Caco-2 (cell line): Measurements from ENCODE around the gene CD320. TPM values are rescaled to one million over a fixed set of nuclear protein-coding genes. Genes with fewer than 3 reads are reported as not detected.
A peak's percentile ranks its signal among the peaks of the same experiment; 100 is the strongest.

ENCODE experiments used
- BruUV-seq: library from RNA; stranded (reverse); fragments of 400-500 nt; replicated peaks from 2 replicates; lab custom pipeline; 2021; lab: Mats Ljungman, UMichigan
- CTCF ChIA-PET: fragments of 300-600 bp; sonication (Branson Sonifier 250); formaldehyde crosslinking; loops from one replicate; lab custom pipeline; 2022; ENCODE audit warnings: antibody characterized with exemption; lab: Charles Lee
- POLR2A ChIA-PET: fragments of 300-600 bp; sonication (Branson Sonifier 250); formaldehyde crosslinking; loops from one replicate; lab custom pipeline; 2022; ENCODE audit warnings: antibody characterized with exemption; lab: Charles Lee
- DNase-seq, 2 experiments: peaks; one replicate each; pipeline versions ENCODE4 v3.0.0 to v3.0.0-alpha.2; 2020 to 2022
- H3K27me3 ChIP-seq: replicated peaks from 2 replicates; pipeline ENCODE4 v1.6.0; 2011; ENCODE audit warnings: low read length; ENCODE audit not compliant: control insufficient read depth, insufficient read depth
- H3K36me3 ChIP-seq: 2 replicates; pipeline ENCODE4 v1.5.1; 2011; ENCODE audit warnings: low read length; ENCODE audit not compliant: control insufficient read depth, insufficient read depth
- H3K4me1 ChIP-seq: fragments of 250-450 bp; sonication (Bioruptor Pico); 2 replicates; pipeline ENCODE4 v1.5.1; 2020; ENCODE audit warnings: mild to moderate bottlenecking
- H3K4me3 ChIP-seq: 2 replicates; pipeline ENCODE4 v1.5.1; 2011; ENCODE audit warnings: low read depth, mild to moderate bottlenecking, control low read depth, low read length
- H3K9me3 ChIP-seq: fragments of 250-450 bp; sonication (Bioruptor Pico); 2 replicates; pipeline ENCODE4 v1.5.1; 2020; ENCODE audit warnings: mild to moderate bottlenecking, moderate library complexity
- H3K27ac Mint-ChIP-seq: one replicate; pipeline ENCODE4 v1.8.0; 2022; ENCODE audit warnings: mixed read lengths; ENCODE audit not compliant: unreplicated experiment
- H3K27me3 Mint-ChIP-seq: one replicate; pipeline ENCODE4 v1.8.0; 2022; ENCODE audit warnings: mixed read lengths; ENCODE audit not compliant: insufficient read depth, unreplicated experiment
- H3K36me3 Mint-ChIP-seq: one replicate; pipeline ENCODE4 v1.8.0; 2022; ENCODE audit warnings: mild to moderate bottlenecking, mixed read lengths; ENCODE audit not compliant: insufficient read depth, unreplicated experiment
- H3K4me1 Mint-ChIP-seq: one replicate; pipeline ENCODE4 v1.8.0; 2022; ENCODE audit warnings: low read depth, mixed read lengths; ENCODE audit not compliant: unreplicated experiment
- H3K4me3 Mint-ChIP-seq: one replicate; pipeline ENCODE4 v1.8.0; 2022; ENCODE audit warnings: mild to moderate bottlenecking, moderate library complexity, mixed read lengths; ENCODE audit not compliant: unreplicated experiment
- H3K9me3 Mint-ChIP-seq: one replicate; pipeline ENCODE4 v1.8.0; 2022; ENCODE audit warnings: mixed read lengths; ENCODE audit not compliant: unreplicated experiment
- CTCF ChIP-seq, 2 experiments: fragments of 200-600 bp in 1 of 2; IDR thresholded peaks; 1 replicate in 1 of 2; 2 replicates in 1 of 2; pipeline versions ENCODE4 v1.5.1 to v1.8.0; 2011 to 2022; ENCODE audit warnings: antibody characterized with exemption in 1 of 2, control low read depth in 1 of 2, inconsistent platforms in 1 of 2, low read depth in 1 of 2, low read length in 1 of 2, mild to moderate bottlenecking in 1 of 2, moderate library complexity in 1 of 2; ENCODE audit not compliant: insufficient read depth in 1 of 2, severe bottlenecking in 1 of 2, unreplicated experiment in 1 of 2
- intact Hi-C: fragments of 100-400 bp; cut with micrococcal nuclease; formaldehyde crosslinking; loops from one replicate; pipeline ENCODE4 v1.10.0; 2022; ENCODE audit not compliant: unreplicated experiment
- total RNA-seq: library from RNA; stranded (reverse); gene quantifications from 2 replicates; pipeline ENCODE4 v1.2.3, GENCODE V29; 2022

CD320 gene
- total RNA-seq, 1 experiment from 2014 or later, result 81.0 TPM

- Mint-ChIP-seq H3K36me3 (no peaks in the 10 kb centered on the region), H3K27me3 (peaks cover 3% of the 10 kb centered on the region), H3K27ac (no peak overlapping the region), H3K9me3 (no peaks in the 10 kb centered on the region), H3K4me3 (no peak overlapping the region), H3K4me1 (no peaks in the 10 kb centered on the region)
- H3K9me3 ChIP-seq, result no peaks in the 10 kb centered on the region
- intact Hi-C loops, result no loop called here
- H3K36me3 ChIP-seq, result no peaks in the 10 kb centered on the region
- peaks cover 1% of the 10 kb centered on the region; the same call in 1 of the 2 replicates for H3K27me3 ChIP-seq
- H3K4me3 ChIP-seq, result no peak overlapping the region
- peaks cover 7% of the 10 kb centered on the region for H3K4me1 ChIP-seq
- no peak for TF ChIP-seq CTCF (IDR thresholded peaks at IDR 0.05; ENCODE audit: insufficient read depth in 1 of 2, low read depth in 1 of 2, low read length in 1 of 2, severe bottlenecking in 1 of 2, unreplicated experiment in 1 of 2)
- no peak for DNase-seq
- no TSS peak for BruUV-seq
- CTCF ChIA-PET, result no interaction called here
- POLR2A ChIA-PET, result no interaction called here
These were observed 28.5 kb upstream of the CD320 start for GRCh38 chr19:8336660-8337059.

- POLR2A ChIA-PET, result no interaction called here
- no peak for DNase-seq
- H3K27me3 Mint-ChIP-seq, result peaks cover 3% of the 10 kb centered on the region
These were observed 28.0 kb upstream of the CD320 start for GRCh38 chr19:8336072-8336569.

More at GRCh38 chr19:8336072-8336569, 28.0 kb upstream of the CD320 start:
- Mint-ChIP-seq H3K9me3 (no peaks in the 10 kb centered on the region), H3K27ac (no peak overlapping the region), H3K4me3 (peak overlapping the region; percentile 52), H3K36me3 (no peaks in the 10 kb centered on the region), H3K4me1 (no peaks in the 10 kb centered on the region)
- CTCF ChIA-PET, result interaction anchor here (1.3 kb wide), 1 partner anchor 10 kb away, joined by 6 read pairs; no protein-coding TSS in a partner anchor
- Histone ChIP-seq H3K36me3 (no peaks in the 10 kb centered on the region), H3K27me3 (peaks cover 1% of the 10 kb centered on the region; the same call in 1 of the 2 replicates), H3K4me3 (no peak overlapping the region), H3K9me3 (no peaks in the 10 kb centered on the region), H3K4me1 (peaks cover 7% of the 10 kb centered on the region)
- intact Hi-C loops, result no loop called here
- no peak for TF ChIP-seq CTCF (IDR thresholded peaks at IDR 0.05; ENCODE audit: insufficient read depth in 1 of 2, low read depth in 1 of 2, low read length in 1 of 2, severe bottlenecking in 1 of 2, unreplicated experiment in 1 of 2)
- BruUV-seq, result no TSS peak
